Upper lobe of left lung (tissue), 6 donors: ENCODE results near the gene LCE2A. TPM values are rescaled to one million over a fixed set of nuclear protein-coding genes. Genes with fewer than 3 reads are reported as not detected.
"Not testable (repeated sequence)": the region's sequence is repeated elsewhere in the genome, so short reads cannot be mapped to it uniquely, and the experiment has no call there.

ENCODE experiments used
- ATAC-seq, 2 donors: fragments of 200-7000 bp; cut with Tn5 transposase; one replicate each; pipeline ENCODE4 v1.9.1; 2022; ENCODE audit warnings: mild to moderate bottlenecking in 2 of 2, moderate library complexity in 2 of 2; ENCODE audit not compliant: low FRiP score in 2 of 2
- DNase-seq, 2 donors: peaks; one replicate each; pipeline ENCODE4 v3.0.0-alpha.2; 2019 to 2020
- H3K27ac ChIP-seq, 4 donors: fragments of 200-600 bp; sonication (generic); one replicate each; pipeline ENCODE4 v1.5.1; 2016 to 2019
- H3K27me3 ChIP-seq, 4 donors: fragments of 200-600 bp; sonication (generic); one replicate each; pipeline ENCODE4 v1.5.1; 2017 to 2019
- H3K36me3 ChIP-seq, 4 donors: fragments of 200-600 bp; sonication (generic); one replicate each; pipeline ENCODE4 v1.5.1; 2016 to 2019
- H3K4me1 ChIP-seq, 4 donors: fragments of 200-600 bp; sonication (generic); one replicate each; pipeline ENCODE4 v1.5.1; 2018 to 2019
- H3K4me3 ChIP-seq, 4 donors: fragments of 200-600 bp; sonication (generic); one replicate each; pipeline ENCODE4 v1.5.1; 2017 to 2019; ENCODE audit warnings: mild to moderate bottlenecking in 2 of 4, moderate library complexity in 1 of 4
- H3K9me3 ChIP-seq, 4 donors: fragments of 200-600 bp; sonication (generic); one replicate each; pipeline ENCODE4 v1.5.1; 2018 to 2019
- CTCF ChIP-seq, 6 experiments: fragments of 450-650 bp in 4 of 6; fragments of 200-600 bp in 2 of 6; sonication (generic) in 2 of 6; IDR thresholded peaks; one replicate each; pipeline ENCODE4 v1.5.1; 2016 to 2019; ENCODE audit warnings: antibody characterized with exemption in 6 of 6
- EP300 ChIP-seq, 4 donors: sonication (generic); formaldehyde crosslinking; IDR thresholded peaks; one replicate each; pipeline ENCODE4 v1.5.1; 2017; ENCODE audit warnings: antibody characterized with exemption in 4 of 4, control low read depth in 2 of 4
- POLR2A ChIP-seq, 4 donors: fragments of 450-650 bp; IDR thresholded peaks; one replicate each; pipeline ENCODE4 v1.5.1; 2016 to 2017; ENCODE audit warnings: antibody characterized with exemption in 4 of 4, mild to moderate bottlenecking in 2 of 4
- POLR2AphosphoS5 ChIP-seq, 2 donors: sonication (generic); formaldehyde crosslinking; IDR thresholded peaks; one replicate each; pipeline ENCODE4 v1.5.1; 2017; ENCODE audit warnings: antibody characterized with exemption in 2 of 2
- WGBS, 2 donors: methylation state at CpG; one replicate each; pipeline ENCODE4 v1.1.5; 2017 to 2018; 5-methylcytosine and 5-hydroxymethylcytosine counted together
- total RNA-seq, 6 donors: library from RNA; depleted of rRNA in 4 of 6; stranded (reverse); fragments of >200 nt in 4 of 6; gene quantifications; one replicate each; pipeline versions ENCODE4 v1.1.0 to v1.2.1, GENCODE V29; 2016 to 2021
- donor health status: DM: no; HTN: no; CAD: no; lungs with moderate emphysema.
- donor health status: DM: no; HTN: yes; CAD: no; lungs with severe emphysema.

The LCE2A gene
- total RNA-seq, 6 donors from 2014 or later, result not detected

- no peak for ATAC-seq
- Histone ChIP-seq H3K27me3 (no peaks in the 10 kb centered on the region), H3K4me3 (no peak overlapping the region), H3K9me3 (no peaks in the 10 kb centered on the region), H3K36me3 (no peaks in the 10 kb centered on the region), H3K4me1 (no peaks in the 10 kb centered on the region), H3K27ac (no peak overlapping the region)
- DNase-seq, result no peak
- TF ChIP-seq POLR2A (IDR thresholded peaks at IDR 0.05) (no peak), POLR2AphosphoS5 (IDR thresholded peaks at IDR 0.05) (no peak), EP300 (IDR thresholded peaks at IDR 0.05) (no peak), CTCF (IDR thresholded peaks at IDR 0.05) (no peak)
- WGBS, 2 donors, result 83 to 89% methylated on average over 3 of the region's 3 CpGs
Observed at GRCh38 chr1:152658649-152659048, 39.5 kb upstream of the LCE2A start.

GRCh38 chr1:152663098-152663497, 35.0 kb upstream of the LCE2A start, which contains the start of gene LCE2D:
TSS of gene LCE2D (plus strand) at chr1:152663380. CDS start at chr1:152664106, 726 bp downstream.
- no peak for ATAC-seq
- no peaks in the 10 kb centered on the region for H3K27me3 ChIP-seq
- H3K27ac ChIP-seq, result no peak within 1 kb of the TSS
- H3K4me1 ChIP-seq, result no peaks in the 10 kb centered on the region
- WGBS, 2 donors, result 61 to 85% methylated on average over 3 of the region's 3 CpGs
- no peaks in the 10 kb centered on the region for H3K36me3 ChIP-seq
- DNase-seq, result no peak
- TF ChIP-seq POLR2AphosphoS5 (IDR thresholded peaks at IDR 0.05) (no peak), POLR2A (IDR thresholded peaks at IDR 0.05) (no peak), CTCF (IDR thresholded peaks at IDR 0.05) (no peak), EP300 (IDR thresholded peaks at IDR 0.05) (no peak)
- H3K4me3 ChIP-seq, result no peak within 1 kb of the TSS
- H3K9me3 ChIP-seq, result no peaks in the 10 kb centered on the region

GRCh38 chr1:152666171-152666570, 32.0 kb upstream of the LCE2A start:
- H3K27me3 ChIP-seq, ATAC-seq, H3K4me1 ChIP-seq, H3K36me3 ChIP-seq, H3K9me3 ChIP-seq, H3K27ac ChIP-seq, H3K4me3 ChIP-seq, DNase-seq: not testable (repeated sequence)
- WGBS, 2 donors, result 88 to 91% methylated on average over 1 of the region's 1 CpG

- WGBS, 2 donors, result 93% methylated on average over 2 to 5 of the region's 5 CpGs
- H3K4me3 ChIP-seq, result no peak overlapping the region
Observed at GRCh38 chr1:152667648-152668047, 30.5 kb upstream of the LCE2A start.

GRCh38 chr1:152673016-152673415, 25.1 kb upstream of the LCE2A start:
- Histone ChIP-seq H3K27me3 (no peaks in the 10 kb centered on the region), H3K36me3 (no peaks in the 10 kb centered on the region), H3K4me1 (no peaks in the 10 kb centered on the region), H3K9me3 (no peaks in the 10 kb centered on the region), H3K27ac (no peak overlapping the region), H3K4me3 (no peak overlapping the region)
- no peak for ATAC-seq
- WGBS, 2 donors, result 43 to 44% methylated on average over 2 of the region's 2 CpGs
- no peak for DNase-seq
- TF ChIP-seq CTCF (IDR thresholded peaks at IDR 0.05) (no peak), POLR2AphosphoS5 (IDR thresholded peaks at IDR 0.05) (no peak), POLR2A (IDR thresholded peaks at IDR 0.05) (no peak), EP300 (IDR thresholded peaks at IDR 0.05) (no peak)

More at GRCh38 chr1:152667648-152668047, 30.5 kb upstream of the LCE2A start:
- DNase-seq (no peak), ATAC-seq (no peak)
- Histone ChIP-seq H3K9me3 (no peaks in the 10 kb centered on the region), H3K36me3 (no peaks in the 10 kb centered on the region), H3K27ac (no peak overlapping the region), H3K4me1 (no peaks in the 10 kb centered on the region), H3K27me3 (no peaks in the 10 kb centered on the region)
- TF ChIP-seq EP300 (IDR thresholded peaks at IDR 0.05) (no peak), POLR2AphosphoS5 (IDR thresholded peaks at IDR 0.05) (no peak), POLR2A (IDR thresholded peaks at IDR 0.05) (no peak), CTCF (IDR thresholded peaks at IDR 0.05) (no peak)

- not testable (repeated sequence) for H3K36me3 ChIP-seq, H3K4me3 ChIP-seq, ATAC-seq, DNase-seq, H3K9me3 ChIP-seq, H3K27ac ChIP-seq, H3K27me3 ChIP-seq, H3K4me1 ChIP-seq
- WGBS, 2 donors, result 79% methylated on average over 3 of the region's 3 CpGs; no CpG with 5 or more reads in 1 of the 2 donors
Observed at GRCh38 chr1:152674983-152675382, 23.2 kb upstream of the LCE2A start, which contains the start of gene LCE2C. TSS of gene LCE2C (plus strand) at chr1:152675279. CDS start at chr1:152676016, 737 bp downstream.
